Hepatocyte (in vitro differentiated cells): ENCODE data around the gene RASGRF1.

Experiments used
- EZH2 ChIP-seq: fragments of 200-600 bp; sonication (generic); IDR thresholded peaks from 2 replicates; pipeline ENCODE4 v1.6.1; 2016; ENCODE audit warnings: antibody characterized with exemption, mild to moderate bottlenecking, borderline replicate concordance
- TF ChIP-seq, protein P1 (sequence below): fragments of 200-600 bp; sonication (generic); IDR thresholded peaks from 2 replicates; pipeline ENCODE4 v1.5.1; 2016; ENCODE audit warnings: antibody characterized with exemption, mild to moderate bottlenecking; ENCODE audit not compliant: poor library complexity

DNA sequence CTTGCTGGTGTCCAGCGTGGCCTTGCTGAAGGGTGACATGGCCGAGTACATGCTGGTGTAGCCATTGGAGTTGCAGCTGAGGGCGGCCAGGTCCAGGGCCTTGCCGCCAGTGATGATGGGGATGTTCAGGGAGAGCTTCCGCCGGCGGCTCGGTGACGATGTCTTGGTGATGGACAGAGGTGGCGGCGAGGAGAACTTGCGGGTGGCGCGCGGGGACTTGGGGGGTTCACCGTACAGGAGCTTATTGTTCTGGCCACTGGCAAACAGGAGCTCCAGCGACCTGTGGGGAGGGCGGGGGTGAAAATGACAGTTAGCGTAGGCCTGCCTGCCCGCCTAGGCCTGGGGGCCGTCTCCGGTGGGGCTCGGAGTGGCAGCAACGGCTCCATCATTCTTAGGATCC lies 86.7 kb downstream of the RASGRF1 start:
- TF ChIP-seq, protein P1, sequence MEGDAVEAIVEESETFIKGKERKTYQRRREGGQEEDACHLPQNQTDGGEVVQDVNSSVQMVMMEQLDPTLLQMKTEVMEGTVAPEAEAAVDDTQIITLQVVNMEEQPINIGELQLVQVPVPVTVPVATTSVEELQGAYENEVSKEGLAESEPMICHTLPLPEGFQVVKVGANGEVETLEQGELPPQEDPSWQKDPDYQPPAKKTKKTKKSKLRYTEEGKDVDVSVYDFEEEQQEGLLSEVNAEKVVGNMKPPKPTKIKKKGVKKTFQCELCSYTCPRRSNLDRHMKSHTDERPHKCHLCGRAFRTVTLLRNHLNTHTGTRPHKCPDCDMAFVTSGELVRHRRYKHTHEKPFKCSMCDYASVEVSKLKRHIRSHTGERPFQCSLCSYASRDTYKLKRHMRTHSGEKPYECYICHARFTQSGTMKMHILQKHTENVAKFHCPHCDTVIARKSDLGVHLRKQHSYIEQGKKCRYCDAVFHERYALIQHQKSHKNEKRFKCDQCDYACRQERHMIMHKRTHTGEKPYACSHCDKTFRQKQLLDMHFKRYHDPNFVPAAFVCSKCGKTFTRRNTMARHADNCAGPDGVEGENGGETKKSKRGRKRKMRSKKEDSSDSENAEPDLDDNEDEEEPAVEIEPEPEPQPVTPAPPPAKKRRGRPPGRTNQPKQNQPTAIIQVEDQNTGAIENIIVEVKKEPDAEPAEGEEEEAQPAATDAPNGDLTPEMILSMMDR: no peak
- TF ChIP-seq EZH2: no peak
